ENCODE measurements around the gene PTK7.

PTK7 gene

GRCh38 chr6:43186706-43187105, 110.6 kb downstream of the PTK7 start:
- no peak for ATAC-seq
- TF ChIP-seq CSRNP3 (CRISPR knock-in tag; IDR thresholded peaks at IDR 0.05), result no peak

- ATAC-seq, result no peak
- TF ChIP-seq SNAI2 (CRISPR knock-in tag; IDR thresholded peaks at IDR 0.05), result no peak
- no peak for TF ChIP-seq ESRRG (CRISPR knock-in tag; IDR thresholded peaks at IDR 0.05)
- no peak for TF ChIP-seq ZNF8 (CRISPR knock-in tag; IDR thresholded peaks at IDR 0.05)
- no peak for TF ChIP-seq ZFP3 (CRISPR knock-in tag; IDR thresholded peaks at IDR 0.05)
- no peak for TF ChIP-seq RARB (CRISPR knock-in tag; IDR thresholded peaks at IDR 0.05)
- TF ChIP-seq PATZ1 (CRISPR knock-in tag; IDR thresholded peaks at IDR 0.05; ENCODE audit: borderline replicate concordance), result no peak
- no peak for TF ChIP-seq GLIS3 (CRISPR knock-in tag; IDR thresholded peaks at IDR 0.05)
- TF ChIP-seq CREB5 (CRISPR knock-in tag; IDR thresholded peaks at IDR 0.05; ENCODE audit: low read depth), result no peak
- no peak for TF ChIP-seq CSRNP3 (CRISPR knock-in tag; IDR thresholded peaks at IDR 0.05)
- TF ChIP-seq ARNTL (CRISPR knock-in tag; IDR thresholded peaks at IDR 0.05; ENCODE audit: borderline replicate concordance, low read depth), result no peak
- no peak for TF ChIP-seq PPARA (CRISPR knock-in tag; IDR thresholded peaks at IDR 0.05; ENCODE audit: borderline replicate concordance)
- TF ChIP-seq ZFP30 (CRISPR knock-in tag; IDR thresholded peaks at IDR 0.05), result no peak
- TF ChIP-seq TCF4 (CRISPR knock-in tag; IDR thresholded peaks at IDR 0.05; ENCODE audit: borderline replicate concordance), result no peak
- TF ChIP-seq BACH2 (CRISPR knock-in tag; IDR thresholded peaks at IDR 0.05; ENCODE audit: borderline replicate concordance), result no peak
- no peak for TF ChIP-seq POU6F1 (CRISPR knock-in tag; IDR thresholded peaks at IDR 0.05; ENCODE audit: borderline replicate concordance, low read depth)
- TF ChIP-seq ZC3H10 (CRISPR knock-in tag; IDR thresholded peaks at IDR 0.05), result no peak
Measured at GRCh38 chr6:43187821-43188220, 111.7 kb downstream of the PTK7 start.

GRCh38 chr6:43188426-43188825, 112.3 kb downstream of the PTK7 start:
- TF ChIP-seq ZNF565 (CRISPR knock-in tag; conservative IDR thresholded peaks at IDR 0.05; ENCODE audit: low read depth) (no peak), ZFP30 (CRISPR knock-in tag; IDR thresholded peaks at IDR 0.05) (no peak), POU6F1 (CRISPR knock-in tag; IDR thresholded peaks at IDR 0.05; ENCODE audit: borderline replicate concordance, low read depth) (no peak), SNAI2 (CRISPR knock-in tag; IDR thresholded peaks at IDR 0.05) (no peak), CREB5 (CRISPR knock-in tag; IDR thresholded peaks at IDR 0.05; ENCODE audit: low read depth) (no peak), ZNF8 (CRISPR knock-in tag; IDR thresholded peaks at IDR 0.05) (no peak), ZC3H10 (CRISPR knock-in tag; IDR thresholded peaks at IDR 0.05) (no peak), ESRRG (CRISPR knock-in tag; IDR thresholded peaks at IDR 0.05) (no peak), RARB (CRISPR knock-in tag; IDR thresholded peaks at IDR 0.05) (no peak), ZNF70 (CRISPR knock-in tag; IDR thresholded peaks at IDR 0.05) (no peak), BACH2 (CRISPR knock-in tag; IDR thresholded peaks at IDR 0.05; ENCODE audit: borderline replicate concordance) (no peak), CSDC2 (CRISPR knock-in tag; IDR thresholded peaks at IDR 0.05) (no peak), PATZ1 (CRISPR knock-in tag; IDR thresholded peaks at IDR 0.05; ENCODE audit: borderline replicate concordance) (no peak), TOX (CRISPR knock-in tag; IDR thresholded peaks at IDR 0.05; ENCODE audit: borderline replicate concordance) (no peak)
- ATAC-seq, result no peak

Data from SK-N-SH treated with all-trans-retinoic acid at 6 μM for 48 hours (cell line).